Renal cortical epithelial cell (primary cell): Measurements from ENCODE around the gene ACVR2A. TPM values are rescaled to one million over a fixed set of nuclear protein-coding genes. Genes with fewer than 3 reads are reported as not detected.

Source experiments
- DNase-seq: peaks from one replicate; pipeline ENCODE4 v3.0.0-alpha.2; 2011; ENCODE audit warnings: low read depth
- total RNA-seq: library from RNA; depleted of rRNA; stranded (reverse); fragments of >200 nt; gene quantifications from 2 replicates; pipeline ENCODE4 v1.2.3, GENCODE V29; 2014

The ACVR2A gene
- total RNA-seq, 1 donor from 2014 or later: 18.0 TPM

DNA sequence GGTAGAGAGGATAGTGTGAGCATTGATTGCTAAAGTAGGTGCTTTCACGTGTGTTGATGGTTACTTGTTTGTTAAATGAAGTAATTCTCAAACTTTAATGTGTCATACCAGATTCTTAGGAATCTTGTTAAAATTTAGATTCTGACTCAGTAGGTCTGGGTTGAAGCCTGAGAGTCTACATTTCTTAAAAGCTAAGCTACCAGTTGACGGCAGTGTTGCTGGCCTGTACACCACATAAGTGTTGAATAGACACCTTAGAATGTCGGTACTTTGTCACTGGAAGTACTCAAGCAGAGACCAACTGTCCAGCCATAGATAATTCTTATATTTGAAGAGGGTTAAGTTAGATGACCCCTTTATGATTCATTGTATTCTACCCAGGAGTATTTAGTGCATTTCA is 79.8 kb downstream of the ACVR2A start:
- DNase-seq: no peak

- peak; percentile 16 for DNase-seq
Measured at GRCh38 chr2:147925886-147926285, 81.1 kb downstream of the ACVR2A start.

DNA sequence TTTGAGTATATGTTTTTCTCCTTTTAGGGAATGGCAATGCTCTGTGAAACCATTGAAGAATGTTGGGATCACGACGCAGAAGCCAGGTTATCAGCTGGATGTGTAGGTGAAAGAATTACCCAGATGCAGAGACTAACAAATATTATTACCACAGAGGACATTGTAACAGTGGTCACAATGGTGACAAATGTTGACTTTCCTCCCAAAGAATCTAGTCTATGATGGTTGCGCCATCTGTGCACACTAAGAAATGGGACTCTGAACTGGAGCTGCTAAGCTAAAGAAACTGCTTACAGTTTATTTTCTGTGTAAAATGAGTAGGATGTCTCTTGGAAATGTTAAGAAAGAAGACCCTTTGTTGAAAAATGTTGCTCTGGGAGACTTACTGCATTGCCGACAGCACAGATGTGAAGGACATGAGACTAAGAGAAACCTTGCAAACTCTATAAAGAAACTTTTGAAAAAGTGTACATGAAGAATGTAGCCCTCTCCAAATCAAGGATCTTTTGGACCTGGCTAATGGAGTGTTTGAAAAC is 82.3 kb downstream of the ACVR2A start:
- DNase-seq: no peak

GRCh38 chr2:147933931-147934330 is 89.1 kb downstream of the ACVR2A start:
- DNase-seq: no peak

DNA sequence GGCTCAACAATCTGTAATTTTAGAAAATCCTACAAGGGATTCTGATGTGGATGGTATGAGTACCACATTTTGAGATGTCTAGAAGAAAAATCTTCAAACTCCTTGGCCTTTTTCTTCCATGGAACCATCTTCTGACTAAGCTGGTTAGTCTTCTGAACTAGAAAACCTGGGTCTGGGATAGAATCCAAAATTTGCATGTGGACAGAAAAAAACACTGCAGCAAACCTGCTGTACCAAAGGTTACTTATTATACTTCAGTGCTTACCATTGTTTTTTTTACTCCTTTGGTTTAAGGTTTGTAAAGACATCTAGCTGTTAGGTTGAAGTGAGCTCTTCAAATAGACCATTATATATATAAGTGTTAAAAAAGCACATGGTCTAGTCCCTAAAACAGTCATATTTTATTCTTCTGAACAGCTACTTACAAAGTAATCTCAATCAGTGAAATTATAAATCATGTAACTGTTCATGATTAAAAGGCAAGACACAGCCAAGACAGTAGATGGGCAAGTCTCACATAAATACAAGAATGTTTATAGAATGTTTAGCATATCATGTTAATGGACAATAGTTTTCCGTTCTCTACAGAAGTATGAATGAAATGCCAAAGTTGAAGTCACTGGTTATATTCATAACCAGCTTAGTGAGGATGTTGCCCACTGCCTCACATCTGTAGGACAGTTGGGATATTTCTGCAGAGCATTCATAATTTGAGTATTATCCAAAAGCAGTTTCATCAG is 90.2 kb downstream of the ACVR2A start:
- peak; percentile 68 for DNase-seq

DNA sequence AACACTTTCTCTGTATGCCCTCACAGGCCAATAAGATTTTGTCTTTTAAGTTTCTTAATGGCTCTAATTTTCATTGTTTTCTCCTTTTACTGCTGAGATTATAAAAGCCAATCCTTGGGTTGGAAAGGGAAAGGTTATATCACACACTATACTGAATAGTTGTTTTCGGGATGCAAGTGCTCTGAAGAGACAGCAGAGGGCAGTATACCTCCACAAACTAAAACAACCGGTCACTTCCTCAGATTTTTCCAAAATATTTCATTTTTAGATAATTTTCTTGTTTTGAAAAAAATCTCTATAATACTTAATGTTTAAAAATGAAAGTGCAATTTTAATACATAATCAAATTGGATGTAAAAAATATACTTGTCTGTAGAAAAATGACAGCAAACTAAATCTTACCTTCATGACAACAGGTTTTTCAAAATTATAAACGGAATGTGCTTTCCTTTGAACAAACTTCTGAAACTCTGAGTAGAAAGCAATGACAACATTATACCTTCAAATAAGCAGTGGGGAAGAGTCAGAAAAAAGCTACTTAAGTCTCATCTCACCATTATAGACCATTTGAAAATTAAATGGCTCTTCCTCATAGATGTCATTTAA is 93.0 kb downstream of the ACVR2A start:
- peak; percentile 41 for DNase-seq

DNA sequence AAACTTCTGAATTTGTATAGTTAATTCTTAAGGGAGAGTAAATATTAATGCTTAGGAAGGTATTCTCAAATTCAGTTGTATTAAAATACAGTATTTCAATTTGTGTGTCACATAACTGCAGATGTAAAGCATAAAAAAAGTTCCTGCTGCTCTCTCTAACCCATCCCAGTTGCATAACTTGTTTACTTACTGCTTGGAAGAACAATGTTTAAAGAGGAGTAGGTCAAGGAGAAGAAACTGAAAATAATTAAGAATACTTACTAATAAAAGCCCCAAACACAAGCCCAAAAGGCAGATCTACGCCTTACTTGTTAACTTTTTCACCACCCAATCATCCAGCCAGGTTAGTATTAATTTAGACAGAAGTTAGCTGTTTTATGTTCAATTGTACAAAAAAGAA is 94.5 kb downstream of the ACVR2A start:
- DNase-seq: no peak

- peak; percentile 21 for DNase-seq
Measured at GRCh38 chr2:147945660-147946059, 100.8 kb downstream of the ACVR2A start.

- DNase-seq: no peak
Measured at GRCh38 chr2:147952118-147952517, 107.3 kb downstream of the ACVR2A start.

- DNase-seq: no peak
Measured at GRCh38 chr2:147968571-147968970, 123.7 kb downstream of the ACVR2A start.

DNA sequence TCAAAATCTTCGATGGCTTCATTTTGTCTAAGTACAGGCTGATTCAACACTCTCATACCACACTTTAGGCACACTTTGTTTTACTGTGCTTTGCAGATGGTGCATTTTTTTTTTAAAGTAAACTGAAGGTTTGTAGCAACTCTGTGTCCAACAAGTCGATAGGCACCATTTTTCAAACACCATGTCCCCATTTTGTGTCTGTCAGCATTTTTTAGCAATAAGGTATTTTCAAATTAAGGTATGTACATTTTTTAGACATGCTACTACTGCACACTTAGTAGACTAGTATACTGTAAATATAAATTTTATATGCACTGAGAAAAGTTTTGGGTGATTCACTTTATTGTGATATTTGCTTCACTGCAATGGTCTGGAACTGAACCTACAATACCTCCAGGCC is 131.3 kb downstream of the ACVR2A start:
- no peak for DNase-seq

- no peak for DNase-seq
Measured at GRCh38 chr2:147977679-147978078, 132.8 kb downstream of the ACVR2A start.

Other genes with a start within 250 kb of the ACVR2A start
- gene ORC4, start 175.7 kb downstream of the ACVR2A start, total RNA-seq: 118 and 176 TPM in 2 replicates
- 6.1 and 46.5 TPM in 2 replicates for gene MBD5, start 176.1 kb downstream of the ACVR2A start, total RNA-seq